GM12878 (cell line): ENCODE results near the gene FJX1. TPM values are rescaled to one million over a fixed set of nuclear protein-coding genes. Genes with fewer than 3 reads are reported as not detected.

Experiments used
- ATAC-seq: fragments of 200-7000 bp; cut with Tn5 transposase; 3 replicates; pipeline ENCODE4 v1.9.1; 2020; ENCODE audit warnings: mild to moderate bottlenecking, moderate library complexity
- BruUV-seq: library from RNA; stranded (reverse); fragments of 400-500 nt; replicated peaks from 2 replicates; lab custom pipeline; 2021; lab: Mats Ljungman, UMichigan
- CTCF ChIA-PET: fragments of 300-600 bp; sonication (Branson Sonifier 250); formaldehyde crosslinking; extraction: SDS; loops from one replicate; lab custom pipeline; 2021; ENCODE audit warnings: inconsistent platforms; lab: Yijun Ruan, JAX
- POLR2A ChIA-PET: fragments of 350-600 bp; formaldehyde crosslinking; extraction: SDS; loops from one replicate; lab custom pipeline; 2021; ENCODE audit warnings: inconsistent platforms; lab: Charles Lee
- RAD21 ChIA-PET: fragments of 300-600 bp; sonication (Branson Sonifier 250); formaldehyde crosslinking; loops from one replicate; lab custom pipeline; 2023; ENCODE audit warnings: antibody characterized with exemption; ENCODE audit not compliant: unreplicated experiment; lab: Charles Lee
- SMC1A ChIA-PET: fragments of 300-600 bp; sonication (Branson Sonifier 250); formaldehyde crosslinking; loops from one replicate; lab custom pipeline; 2023; ENCODE audit not compliant: unreplicated experiment, uncharacterized antibody; lab: Charles Lee
- DNase-seq: peaks from one replicate; pipeline ENCODE4 v3.0.0-alpha.2; 2011; ENCODE audit warnings: low read depth, low spot score
- FAIRE-seq: peaks from 3 replicates; lab custom pipeline; 2011; peaks lifted over from hg19 to GRCh38; lab: Jason Lieb, UNC
- H2AFZ ChIP-seq: 2 replicates; pipeline ENCODE4 v1.6.0; 2011; ENCODE audit warnings: low read depth, low read length, control low read depth; ENCODE audit not compliant: control insufficient read depth
- H3K27ac ChIP-seq: 2 replicates; pipeline ENCODE4 v1.5.1; 2011; ENCODE audit warnings: control low read depth; ENCODE audit not compliant: control insufficient read depth, insufficient read depth
- H3K27me3 ChIP-seq, 2 experiments: replicated peaks in 1 of 2; 2 replicates each; pipeline versions ENCODE4 v1.6.0 to v1.6.1; 2011; ENCODE audit warnings: low read length in 1 of 2; ENCODE audit not compliant: control insufficient read depth in 2 of 2, insufficient read depth in 2 of 2
- H3K36me3 ChIP-seq, 2 experiments: 2 replicates each; pipeline ENCODE4 v1.5.1; 2011; ENCODE audit warnings: low read length in 1 of 2; ENCODE audit not compliant: control insufficient read depth in 2 of 2, insufficient read depth in 2 of 2
- H3K4me1 ChIP-seq: 2 replicates; pipeline ENCODE4 v1.6.1; 2011; ENCODE audit warnings: mild to moderate bottlenecking, low read length, moderate library complexity, mixed read lengths; ENCODE audit not compliant: control insufficient read depth, insufficient read depth
- H3K4me2 ChIP-seq: 2 replicates; pipeline ENCODE4 v1.6.0; 2011; ENCODE audit warnings: control low read depth; ENCODE audit not compliant: control insufficient read depth, insufficient read depth
- H3K4me3 ChIP-seq: fragments of 200-600 bp; sonication (generic); 2 replicates; pipeline ENCODE4 v1.5.1; 2016
- H3K79me2 ChIP-seq: 2 replicates; pipeline ENCODE4 v1.6.0; 2011; ENCODE audit warnings: low read length; ENCODE audit not compliant: control insufficient read depth, insufficient read depth
- H3K9ac ChIP-seq: 2 replicates; pipeline ENCODE4 v1.8.0; 2011; ENCODE audit warnings: low read length, control low read depth, mixed read lengths; ENCODE audit not compliant: control insufficient read depth, insufficient read depth
- H3K9me3 ChIP-seq: replicated peaks from 3 replicates; pipeline ENCODE4 v1.5.1; 2011; ENCODE audit warnings: mild to moderate bottlenecking, low read length; ENCODE audit not compliant: control insufficient read depth, insufficient read depth
- H4K20me1 ChIP-seq: 2 replicates; pipeline ENCODE4 v1.6.0; 2011; ENCODE audit not compliant: control insufficient read depth, insufficient read depth
- CHD4 ChIP-seq: fragments of 200-600 bp; sonication (generic); IDR thresholded peaks from 2 replicates; pipeline ENCODE4 v1.6.1; 2016; ENCODE audit warnings: mild to moderate bottlenecking
- CREM ChIP-seq: IDR thresholded peaks from 2 replicates; pipeline ENCODE4 v1.6.1; 2014; ENCODE audit warnings: antibody characterized with exemption, low read depth
- MAX ChIP-seq: IDR thresholded peaks from 2 replicates; pipeline ENCODE4 v1.6.1; 2012; ENCODE audit warnings: low read depth, low read length, improper control_type of control experiment
- NBN ChIP-seq: fragments of 450-650 bp; IDR thresholded peaks from 2 replicates; pipeline ENCODE4 v1.6.1; 2016
- NR2C2 ChIP-seq: IDR thresholded peaks from 2 replicates; pipeline ENCODE4 v1.6.1; 2011; ENCODE audit warnings: borderline replicate concordance, low read depth; ENCODE audit not compliant: control insufficient read depth, insufficient read length
- RELA ChIP-seq: fragments of 450-650 bp; IDR thresholded peaks from 2 replicates; pipeline ENCODE4 v1.8.0; 2014; ENCODE audit warnings: borderline replicate concordance; ENCODE audit not compliant: partially characterized antibody
- RFX5 ChIP-seq: IDR thresholded peaks from 2 replicates; pipeline ENCODE4 v1.6.1; 2011; ENCODE audit warnings: low read depth, low read length, improper control_type of control experiment
- SMAD5 ChIP-seq: IDR thresholded peaks from 2 replicates; pipeline ENCODE4 v1.6.1; 2016; ENCODE audit warnings: antibody characterized with exemption, low read depth
- ZBTB33 ChIP-seq: fragments of 450-650 bp; IDR thresholded peaks from 2 replicates; pipeline ENCODE4 v1.6.1; 2017; ENCODE audit warnings: mild to moderate bottlenecking
- ZNF24 ChIP-seq: fragments of 450-650 bp; IDR thresholded peaks from 2 replicates; pipeline ENCODE4 v1.6.1; 2017; ENCODE audit warnings: antibody characterized with exemption, mild to moderate bottlenecking
- WGBS: methylation state at CpG from one replicate; pipeline ENCODE4 v1.1.6; 2016; ENCODE audit warnings: low lambda C conversion rate; ENCODE audit not compliant: insufficient replicate concordance, insufficient coverage; ENCODE audit errors: missing lambda C conversion rate; 5-methylcytosine and 5-hydroxymethylcytosine counted together
- in situ Hi-C: fragments of 300-500 bp; cut with MboI; formaldehyde crosslinking; loops from 9 replicates; pipeline ENCODE4 v1.14.3; 2018; ENCODE audit warnings: mixed read lengths
- intact Hi-C: fragments of 100-400 bp; cut with micrococcal nuclease; formaldehyde crosslinking; loops from one replicate; pipeline ENCODE4 v1.14.2; 2022; ENCODE audit not compliant: unreplicated experiment
- polyA plus RNA-seq, 11 experiments: library from polyadenylated mRNA; depleted of rRNA in 4 of 11; unstranded in 6 of 11; stranded (reverse) in 5 of 11; fragments of >200 nt; fragmentation: Nextera tagmentation in 4 of 11; fragmentation: Illumina TruSeq in 1 of 11; extraction: Ambion mirVana in 4 of 11; extraction: Trizol in 1 of 11; gene quantifications; 1 replicate in 1 of 11; 2 replicates in 10 of 11; pipeline versions ENCODE4 v1.2.1 to v1.2.3, GENCODE V29; 2011 to 2016; ENCODE audit warnings: inconsistent platforms in 2 of 11, missing spikeins in 2 of 11, low read depth in 1 of 11
- total RNA-seq, 4 experiments: library from RNA; depleted of rRNA in 3 of 4; stranded (reverse); fragments of >200 nt in 3 of 4; fragmentation: Illumina TruSeq in 1 of 4; extraction: Trizol in 1 of 4; gene quantifications; 2 replicates each; pipeline versions ENCODE4 v1.2.1 to v1.2.3, GENCODE V29; 2013 to 2021

FJX1 gene
- total and polyA plus RNA-seq, 10 of the 15 experiments (the other 5 are each of a cell fraction or from before 2014, with no cell fraction given) = 1.7 to 26.1 (median 10.0) TPM

GRCh38 chr11:35600331-35600838 lies 17.9 kb upstream of the FJX1 start:
- no peak for DNase-seq
- no peak for ATAC-seq
- no peak overlapping the region for H3K4me3 ChIP-seq
- no peak overlapping the region for H3K27ac ChIP-seq
- intact Hi-C loops = no loop called here
- TF ChIP-seq SMAD5 (no peak), MAX (no peak), RFX5 (no peak), ZNF24 (no peak), RELA (no peak), NR2C2 (no peak), CHD4 (no peak), ZBTB33 (no peak), NBN (no peak), CREM (no peak)
- ChIA-PET POLR2A (no interaction called here), RAD21 (no interaction called here), CTCF (interaction anchor here (0.6 kb wide), 1 partner anchor 230 kb away, joined by 4 read pairs; no protein-coding TSS in a partner anchor), SMC1A (interaction anchor here (0.9 kb wide), 1 partner anchor 13 kb away, joined by 3 read pairs; no protein-coding TSS in a partner anchor)
- no peaks in the 10 kb centered on the region for H3K36me3 ChIP-seq
- H2AFZ ChIP-seq = no peak overlapping the region
- no peaks in the 10 kb centered on the region for H3K79me2 ChIP-seq
- BruUV-seq = no TSS peak
- H3K9ac ChIP-seq = no peak overlapping the region
- no peak for FAIRE-seq
- no peaks in the 10 kb centered on the region for H3K9me3 ChIP-seq
- WGBS = 36% methylated on average over 4 of the region's 4 CpGs
- no peaks in the 10 kb centered on the region for H4K20me1 ChIP-seq
- no peak overlapping the region for H3K4me2 ChIP-seq
- no peaks in the 10 kb centered on the region; the same call in none of the 2 replicates for H3K4me1 ChIP-seq
- H3K27me3 ChIP-seq = no peaks in the 10 kb centered on the region
- in situ Hi-C loops = no loop called here
